Activated CD4-positive, CD25-positive, alpha-beta regulatory T cell treated with anti-CD3 and anti-CD28 coated beads, Interleukin-2, amount 50 U/mL, for 16 hours (primary cell): Measurements from ENCODE around the gene CMTM7.
"Not testable (repeated sequence)": the region's sequence is repeated elsewhere in the genome, so short reads cannot be mapped to it uniquely, and the experiment has no call there.

Source experiments
- DNase-seq: peaks from one replicate; pipeline ENCODE4 v3.0.0-alpha.2; 2020; ENCODE audit warnings: low read depth, low spot score

Gene CMTM7

GRCh38 chr3:32436816-32437189 lies 45.1 kb downstream of the CMTM7 start:
- DNase-seq, result no peak

- no peak for DNase-seq
Measured at GRCh38 chr3:32437896-32438295, 46.2 kb downstream of the CMTM7 start.

DNA sequence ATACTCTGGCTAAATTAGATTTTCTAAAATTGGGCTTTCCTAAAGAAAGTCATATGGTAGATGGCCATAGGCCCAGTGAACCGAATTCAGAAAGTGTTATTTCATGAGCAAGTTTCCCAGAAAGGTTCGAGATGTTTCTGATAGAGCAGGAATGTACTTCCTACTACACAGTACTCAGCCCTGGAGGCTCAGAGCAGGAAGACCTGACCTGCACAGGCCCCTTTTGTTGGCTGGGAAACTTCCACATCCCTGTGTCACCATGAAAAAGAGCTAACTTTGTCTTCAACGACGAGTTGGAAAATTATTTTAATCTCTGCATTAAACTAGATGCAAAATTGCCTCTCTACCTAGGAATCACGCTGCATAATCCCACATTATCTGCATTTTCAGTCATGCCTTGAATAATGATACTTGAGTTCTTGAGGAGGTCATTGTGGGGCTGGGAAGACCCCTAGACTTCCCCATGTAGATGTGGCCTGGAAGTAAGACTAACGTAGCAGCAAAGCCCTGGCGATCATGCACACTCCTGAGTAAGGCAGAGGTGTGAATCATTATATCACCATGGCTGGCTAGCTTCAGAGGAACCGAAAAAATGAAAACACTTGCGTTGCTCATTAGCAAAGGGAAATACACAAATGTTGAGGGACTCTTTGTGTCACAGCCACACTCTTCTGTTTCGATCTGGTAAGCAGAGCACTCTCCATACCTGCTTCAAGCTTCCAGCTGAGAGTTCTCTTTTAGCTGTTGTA lies 47.1 kb downstream of the CMTM7 start:
- DNase-seq, result no peak

DNA sequence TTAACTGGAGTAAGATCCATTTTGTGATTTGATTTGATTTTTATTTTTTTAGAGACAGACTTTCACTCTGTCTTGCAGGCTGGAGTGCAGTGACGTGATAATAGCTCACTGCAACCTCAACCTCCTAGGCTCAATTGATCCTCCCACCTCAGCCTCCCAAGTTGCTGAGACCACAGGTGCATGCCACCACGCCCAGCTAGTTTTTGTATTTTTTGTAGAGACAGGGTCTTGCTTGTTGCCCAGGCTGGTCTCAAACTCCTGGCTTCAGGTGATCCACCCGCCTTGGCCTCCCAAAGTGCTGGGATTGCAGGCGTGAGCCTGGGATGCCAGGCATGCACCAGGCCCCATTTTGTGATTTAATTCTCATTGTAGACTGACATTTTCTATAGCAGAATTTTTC lies 47.8 kb downstream of the CMTM7 start:
- DNase-seq, result not testable (repeated sequence)

- DNase-seq, result no peak
Measured at GRCh38 chr3:32440611-32441350, 49.1 kb downstream of the CMTM7 start.

GRCh38 chr3:32442766-32443165 lies 51.1 kb downstream of the CMTM7 start:
- no peak for DNase-seq

DNA sequence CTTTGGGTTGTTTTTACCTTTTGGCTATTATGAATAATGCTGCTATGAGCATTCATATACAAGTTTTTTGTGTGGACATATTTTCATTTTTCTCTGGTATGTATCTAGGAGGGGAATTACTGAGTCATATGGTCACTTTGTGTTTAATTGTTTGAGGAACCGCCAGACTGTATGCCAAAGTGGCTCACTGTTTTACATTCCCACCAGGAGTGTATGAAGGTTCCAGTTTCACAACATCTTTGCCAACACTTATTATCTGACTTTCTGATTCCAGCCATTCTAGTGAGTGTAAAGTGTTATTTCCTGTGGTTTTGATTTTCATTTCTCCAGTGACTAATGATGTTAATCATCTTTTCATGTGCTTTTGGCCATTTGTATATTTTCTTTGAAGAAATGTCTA lies 51.8 kb downstream of the CMTM7 start:
- DNase-seq, result no peak

DNA sequence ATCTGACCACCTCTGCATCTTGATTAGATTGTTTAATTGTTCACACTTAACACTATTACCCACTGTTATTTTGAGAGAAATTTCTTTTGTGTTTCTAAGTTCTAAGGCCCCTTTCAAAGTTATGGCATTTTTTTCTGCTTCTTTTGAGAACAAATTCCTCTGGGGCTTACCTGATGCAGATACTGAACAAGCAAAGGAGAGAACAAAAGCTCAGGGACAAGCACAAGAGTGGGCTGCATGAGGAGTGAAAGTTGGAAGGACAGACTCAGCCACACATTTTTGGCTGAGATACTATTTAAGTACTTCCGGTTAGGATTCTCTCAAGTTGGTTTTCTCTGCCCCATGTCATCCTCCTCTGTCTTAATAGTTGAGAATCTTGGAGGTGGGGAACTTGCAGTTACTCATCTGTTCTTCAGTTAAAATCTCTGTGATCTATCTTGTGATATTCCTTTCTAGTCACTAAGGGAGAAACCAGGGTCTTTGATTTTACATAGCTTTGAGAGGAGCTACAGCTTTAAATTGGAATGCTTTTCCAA lies 56.3 kb downstream of the CMTM7 start:
- no peak for DNase-seq

- no peak for DNase-seq
Measured at GRCh38 chr3:32448686-32449474, 57.2 kb downstream of the CMTM7 start.

DNA sequence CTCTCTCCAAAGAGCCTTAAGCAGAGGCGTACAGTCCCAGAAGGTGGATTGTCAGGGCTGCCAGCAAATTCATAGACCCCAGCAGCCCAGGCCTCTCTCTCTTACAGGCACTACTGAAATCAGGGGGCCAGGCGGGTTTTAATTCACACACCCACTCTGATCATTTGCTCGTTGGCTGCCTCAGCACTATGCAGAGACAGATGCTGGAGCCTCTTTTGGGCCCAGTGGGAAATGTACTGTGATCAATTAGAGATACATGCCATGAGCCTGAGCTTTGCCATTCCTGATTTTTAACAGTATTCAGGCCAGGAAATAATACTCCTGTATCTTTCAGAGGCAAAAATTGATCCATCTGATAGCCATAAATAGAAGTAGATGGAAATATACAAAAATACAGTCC lies 58.0 kb downstream of the CMTM7 start:
- DNase-seq, result no peak

DNA sequence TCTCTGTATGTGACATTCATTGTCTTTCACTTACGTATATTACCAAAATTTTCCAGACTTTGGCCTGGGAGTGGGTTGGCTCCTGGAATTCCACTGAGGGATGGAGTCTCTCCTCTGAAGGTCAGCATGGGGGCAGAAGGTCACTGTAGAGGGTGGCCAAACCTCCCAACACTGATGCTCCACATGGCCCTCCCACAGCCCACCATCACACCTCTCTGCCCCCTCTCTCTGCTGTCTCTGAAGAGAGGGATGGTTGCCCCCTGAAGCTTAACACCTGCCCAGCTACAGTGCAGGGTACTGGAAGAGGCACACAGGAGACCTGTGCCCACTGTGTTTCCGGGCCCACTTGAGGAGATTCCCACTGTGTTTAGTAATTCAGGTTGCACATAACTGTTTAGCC lies 58.8 kb downstream of the CMTM7 start:
- DNase-seq, result no peak

- DNase-seq, result no peak
Measured at GRCh38 chr3:32450992-32451659, 59.5 kb downstream of the CMTM7 start.

DNA sequence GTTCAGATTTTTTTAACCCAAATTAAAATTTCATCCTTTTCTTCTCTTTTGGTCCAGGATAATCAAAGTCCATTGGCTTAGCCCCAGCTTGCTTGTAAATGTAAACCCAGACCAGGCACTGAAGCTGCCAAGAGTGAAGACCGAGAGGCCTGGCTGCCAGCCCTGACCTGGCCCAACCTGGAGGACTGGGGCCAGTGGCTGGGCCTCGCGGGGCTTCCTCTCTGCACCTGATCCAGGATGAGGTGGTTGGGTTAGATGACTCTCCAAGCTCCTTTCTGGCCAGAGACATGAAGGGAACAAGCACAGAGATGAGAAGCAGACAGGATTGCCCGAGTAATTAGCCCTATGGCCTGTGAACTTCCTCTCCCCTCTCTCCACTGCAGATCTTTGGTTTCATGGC lies 60.4 kb downstream of the CMTM7 start:
- DNase-seq, result no peak

DNA sequence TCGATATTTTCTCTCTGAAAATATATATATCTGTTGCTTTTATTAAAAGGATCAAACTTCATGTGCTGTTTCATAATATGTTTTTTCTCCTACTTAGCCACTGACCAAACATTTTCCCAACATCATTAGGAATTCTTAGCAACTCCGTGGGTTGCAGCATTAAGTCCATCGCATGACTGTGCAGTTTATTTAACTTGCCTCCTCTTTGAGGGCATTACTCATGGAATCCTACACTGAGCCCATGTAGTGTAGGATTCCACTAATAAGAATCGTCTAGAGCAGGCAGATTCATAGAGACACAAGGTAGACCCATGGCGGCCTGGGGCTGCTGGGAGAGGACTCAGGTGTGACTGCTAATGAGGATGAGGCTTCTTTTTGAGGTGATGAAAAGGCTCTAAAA lies 61.7 kb downstream of the CMTM7 start:
- DNase-seq, result no peak

DNA sequence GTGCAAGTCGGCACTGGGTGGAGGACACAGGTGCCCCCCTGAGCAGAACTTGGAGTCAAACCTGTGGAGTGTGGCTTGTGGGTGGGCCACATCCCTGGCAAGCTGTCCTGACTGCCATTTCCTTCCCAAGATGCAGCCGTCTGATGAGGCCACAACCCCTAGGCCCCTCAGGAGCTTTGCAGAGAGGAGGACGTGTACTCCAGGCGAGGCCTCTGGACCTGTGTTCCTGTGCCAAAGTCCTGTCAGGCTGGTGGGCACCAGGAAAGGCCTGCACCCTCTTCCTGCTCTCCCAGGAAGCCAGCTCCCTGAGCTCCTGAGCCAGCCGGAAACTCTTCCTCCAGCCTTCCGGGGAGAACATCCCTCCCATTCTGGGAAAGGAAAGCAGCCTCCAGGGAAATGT lies 62.5 kb downstream of the CMTM7 start:
- DNase-seq, result no peak

- no peak for DNase-seq
Measured at GRCh38 chr3:32454731-32455608, 63.3 kb downstream of the CMTM7 start.

DNA sequence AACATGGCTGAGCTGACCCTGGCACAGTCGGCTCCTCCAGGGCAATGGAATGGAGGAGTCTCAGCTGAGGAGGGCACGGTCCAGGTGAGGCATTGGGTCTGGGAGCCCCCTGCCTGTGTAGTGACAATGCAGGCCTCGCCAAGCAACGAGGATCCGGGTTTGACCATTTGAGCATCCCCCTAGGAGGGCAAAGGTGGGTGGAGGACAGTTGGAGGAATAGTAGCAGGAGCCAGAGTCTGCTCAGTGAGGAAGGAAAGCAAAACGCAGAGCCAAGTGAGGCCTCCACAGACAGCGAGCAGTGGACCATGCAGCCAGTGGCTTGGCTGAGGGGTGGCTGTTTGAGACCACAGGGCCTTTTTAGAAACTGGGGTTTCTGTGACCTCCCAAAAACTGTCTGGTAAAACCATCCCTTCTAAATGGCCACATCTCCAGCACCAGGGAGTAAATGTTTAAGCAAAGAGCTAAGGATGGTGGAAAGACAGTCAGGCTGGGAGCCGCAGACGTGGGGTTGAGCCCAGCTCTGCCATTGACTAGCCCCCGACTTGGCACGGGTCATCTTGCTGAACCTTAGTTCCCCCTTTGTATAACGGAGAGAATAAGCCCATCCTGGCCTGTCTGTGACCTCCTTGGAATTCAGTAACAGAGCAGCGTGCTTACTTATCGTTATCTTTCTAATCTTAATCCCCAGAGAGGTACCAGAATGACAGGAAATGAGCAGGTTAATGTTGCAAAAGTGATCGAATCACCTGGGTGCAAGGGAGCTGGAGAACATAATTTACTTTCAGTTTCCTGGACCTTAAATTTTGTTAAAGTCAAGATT lies 64.2 kb downstream of the CMTM7 start:
- DNase-seq, result no peak

- no peak for DNase-seq
Measured at GRCh38 chr3:32456429-32457130, 64.9 kb downstream of the CMTM7 start.

DNA sequence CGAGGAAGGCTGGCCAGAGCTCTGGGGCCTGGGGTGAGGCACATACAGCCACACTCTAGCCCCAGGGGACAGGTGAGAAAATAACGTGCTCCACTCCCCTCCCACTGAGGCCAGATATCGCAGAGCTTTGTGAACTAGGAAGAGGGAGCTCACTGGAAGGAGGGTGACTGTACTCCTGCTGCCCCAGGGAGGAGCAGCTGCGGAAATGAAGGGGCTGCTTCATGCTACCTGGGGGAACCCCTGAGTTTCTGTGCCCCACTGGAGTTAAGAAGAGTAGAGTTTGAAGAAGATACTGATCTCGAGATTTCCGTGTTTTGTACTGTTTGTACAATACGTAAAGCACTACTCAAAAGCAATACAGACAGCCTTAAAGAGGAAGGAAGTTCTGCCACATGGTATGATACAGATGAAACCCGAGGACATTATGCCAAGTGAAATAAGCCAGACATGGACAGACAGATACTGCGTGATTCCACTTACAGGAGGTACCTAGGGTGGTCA lies 66.4 kb downstream of the CMTM7 start:
- no peak for DNase-seq
